ENCODE results near the gene AGRN.

DNA sequence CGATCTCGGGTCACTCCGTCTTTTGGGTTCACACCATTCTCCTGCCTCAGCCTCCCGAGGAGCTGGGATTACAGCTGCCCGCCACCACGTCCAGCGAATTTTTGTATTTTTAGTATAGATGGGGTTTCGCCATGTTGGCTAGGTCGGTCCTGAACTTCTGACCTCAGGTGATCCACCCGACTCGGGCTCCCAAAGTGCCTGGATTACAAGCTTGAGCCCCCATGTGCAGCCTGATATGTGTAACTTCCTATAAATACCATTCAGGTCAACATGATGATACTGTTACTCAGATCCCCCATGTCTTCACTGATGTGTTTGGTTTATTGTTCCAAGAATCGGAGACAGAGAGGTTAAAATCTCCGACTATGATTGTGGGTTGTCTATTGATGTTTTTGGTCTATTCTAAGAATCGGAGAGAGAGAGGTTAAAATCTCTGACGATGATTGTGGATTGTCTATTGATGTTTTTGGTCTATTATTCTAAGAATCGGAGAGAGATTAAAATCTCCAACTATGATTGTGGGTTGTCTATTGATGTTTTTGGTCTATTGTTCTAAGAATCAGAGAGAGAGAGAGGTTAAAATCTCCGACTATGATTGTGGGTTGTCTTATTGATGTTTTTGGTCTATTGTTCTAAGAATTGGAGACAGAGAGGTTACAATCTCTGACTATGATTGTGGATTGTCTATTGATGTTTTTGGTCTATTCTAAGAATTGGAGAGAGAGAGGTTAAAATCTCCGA, 78.9 kb downstream of the AGRN start:
- TF ChIP-seq CTCF (IDR thresholded peaks at IDR 0.05) = no peak
- TF ChIP-seq EP300 (IDR thresholded peaks at IDR 0.05) = no peak

Data from suprapubic skin (tissue), 3 donors.